ENCODE results near the gene IER2.

IER2 gene

GRCh38 chr19:13117176-13117771, 32.9 kb upstream of the IER2 start:
- TF ChIP-seq Cebpa-rat (IDR thresholded peaks at IDR 0.05) = no peak
- peaks cover 32 to 40% (median 35%) of the 10 kb centered on the region in 11 experiments for H4K20me1 ChIP-seq
- peak overlapping the region; percentile 36 to 99 (median 95); a peak in 19 of 22 replicates for H3K27ac ChIP-seq

GRCh38 chr19:13117772-13118423, 32.3 kb upstream of the IER2 start, which contains the start of gene NACC1:
Gene NACC1, plus strand, starts transcription at chr19:13118264. Its CDS starts 16,944 bp downstream, at chr19:13135208.
- peaks cover 38 to 42% (median 41%) of the 10 kb centered on the region in 11 experiments for H4K20me1 ChIP-seq
- H3K9ac ChIP-seq = peak within 1 kb of the TSS; percentile 97 to 100 (median 99)
- peaks cover 54 to 70% (median 58%) of the 10 kb centered on the region in 10 experiments for H3K4me1 ChIP-seq
- TF ChIP-seq Cebpa-rat (IDR thresholded peaks at IDR 0.05) = no peak
- no peaks in the 10 kb centered on the region for H3K27me3 ChIP-seq
- no peaks in the 10 kb centered on the region for H3K9me3 ChIP-seq (replicated peaks in 1 of 11)
- H3K4me3 ChIP-seq = peak within 1 kb of the TSS; percentile 99 to 100 (median 100)
- H3K27ac ChIP-seq = peak within 1 kb of the TSS; percentile 88 to 99 (median 97)
- H3K36me3 ChIP-seq = peaks cover 19 to 62% (median 53%) of the 10 kb centered on the region in 11 experiments
- peak within 1 kb of the TSS; percentile 85 to 99 (median 97) for H3K4me2 ChIP-seq

More at GRCh38 chr19:13117176-13117771, 32.9 kb upstream of the IER2 start:
- Histone ChIP-seq H3K27me3 (no peaks in the 10 kb centered on the region), H3K4me2 (peak overlapping the region; percentile 41 to 99 (median 76)), H3K9me3 (replicated peaks in 1 of 11) (no peaks in the 10 kb centered on the region), H3K36me3 (peaks cover 19 to 62% (median 53%) of the 10 kb centered on the region in 11 experiments), H3K9ac (peak overlapping the region; percentile 12 to 99 (median 98); a peak in 17 of 22 replicates), H3K4me1 (peaks cover 54 to 64% (median 58%) of the 10 kb centered on the region in 10 experiments), H3K4me3 (peak overlapping the region; percentile 95 to 100 (median 100); a peak in 19 of 20 replicates)

- peak overlapping the region; percentile 88 to 99 (median 97) for H3K27ac ChIP-seq
- no peaks in the 10 kb centered on the region for H3K9me3 ChIP-seq (replicated peaks in 1 of 11)
- no peaks in the 10 kb centered on the region for H3K27me3 ChIP-seq
- peaks cover 45 to 49% (median 48%) of the 10 kb centered on the region in 11 experiments for H4K20me1 ChIP-seq
- peak overlapping the region; percentile 85 to 99 (median 97) for H3K4me2 ChIP-seq
- H3K36me3 ChIP-seq = peaks cover 23 to 62% (median 52%) of the 10 kb centered on the region in 11 experiments
- H3K4me3 ChIP-seq = peak overlapping the region; percentile 99 to 100 (median 100)
- no peak for TF ChIP-seq Cebpa-rat (IDR thresholded peaks at IDR 0.05)
- peak overlapping the region; percentile 97 to 100 (median 99) for H3K9ac ChIP-seq
- H3K4me1 ChIP-seq = peaks cover 54 to 77% (median 58%) of the 10 kb centered on the region in 10 experiments
These were observed 31.6 kb upstream of the IER2 start for GRCh38 chr19:13118424-13119193.

GRCh38 chr19:13119627-13120026, 30.6 kb upstream of the IER2 start:
- no peak for TF ChIP-seq Cebpa-rat (IDR thresholded peaks at IDR 0.05)
- Histone ChIP-seq H3K4me1 (peaks cover 52 to 71% (median 57%) of the 10 kb centered on the region in 10 experiments), H3K27me3 (no peaks in the 10 kb centered on the region), H3K4me3 (peak overlapping the region; percentile 99 to 100 (median 100)), H3K9ac (peak overlapping the region; percentile 97 to 100 (median 99)), H3K27ac (peak overlapping the region; percentile 34 to 99 (median 97); a peak in 20 of 22 replicates), H3K36me3 (peaks cover 33 to 62% (median 51%) of the 10 kb centered on the region in 11 experiments), H3K4me2 (peak overlapping the region; percentile 85 to 99 (median 97)), H4K20me1 (peaks cover 56 to 59% (median 58%) of the 10 kb centered on the region in 11 experiments), H3K9me3 (replicated peaks in 1 of 11) (no peaks in the 10 kb centered on the region)

- H3K9me3 ChIP-seq (replicated peaks in 1 of 11) = no peaks in the 10 kb centered on the region
- peaks cover 48 to 68% (median 54%) of the 10 kb centered on the region in 10 experiments for H3K4me1 ChIP-seq
- H3K27ac ChIP-seq = peak overlapping the region; percentile 34 to 99 (median 97); a peak in 18 of 22 replicates
These were observed 30.2 kb upstream of the IER2 start for GRCh38 chr19:13120031-13120430.

GRCh38 chr19:13120817-13121216, 29.4 kb upstream of the IER2 start:
- Histone ChIP-seq H3K27me3 (no peaks in the 10 kb centered on the region), H3K9me3 (replicated peaks in 1 of 11) (no peaks in the 10 kb centered on the region), H4K20me1 (peaks cover 67 to 71% (median 70%) of the 10 kb centered on the region in 11 experiments), H3K4me2 (peak overlapping the region; percentile 85 to 99 (median 97); a peak in 21 of 22 replicates), H3K36me3 (peaks cover 39 to 67% (median 56%) of the 10 kb centered on the region in 11 experiments), H3K27ac (peak overlapping the region in 4 of 11 experiments; percentile 95 to 99 (median 96); a peak in 5 of 22 replicates), H3K4me3 (peak overlapping the region in 3 of 10 experiments; percentile 99 to 100 (median 100); a peak in 4 of 20 replicates), H3K4me1 (peaks cover 45 to 64% (median 51%) of the 10 kb centered on the region in 10 experiments), H3K9ac (peak overlapping the region; percentile 97 to 100 (median 99); a peak in 20 of 22 replicates)
- no peak for TF ChIP-seq Cebpa-rat (IDR thresholded peaks at IDR 0.05)

More at GRCh38 chr19:13120031-13120430, 30.2 kb upstream of the IER2 start:
- no peaks in the 10 kb centered on the region for H3K27me3 ChIP-seq
- H3K4me2 ChIP-seq = peak overlapping the region; percentile 85 to 99 (median 97)
- H3K36me3 ChIP-seq = peaks cover 37 to 62% (median 51%) of the 10 kb centered on the region in 11 experiments
- H3K9ac ChIP-seq = peak overlapping the region; percentile 97 to 100 (median 99); a peak in 21 of 22 replicates
- H4K20me1 ChIP-seq = peaks cover 60 to 63% (median 62%) of the 10 kb centered on the region in 11 experiments
- TF ChIP-seq Cebpa-rat (IDR thresholded peaks at IDR 0.05) = no peak
- H3K4me3 ChIP-seq = peak overlapping the region in 9 of 10 experiments; percentile 99 to 100 (median 100); a peak in 17 of 20 replicates

GRCh38 chr19:13121551-13122274, 28.5 kb upstream of the IER2 start:
- H3K9ac ChIP-seq = peak overlapping the region in 10 of 11 experiments; percentile 7 to 99 (median 98); a peak in 14 of 22 replicates

More at GRCh38 chr19:13121551-13122274, 28.5 kb upstream of the IER2 start:
- Histone ChIP-seq H3K27me3 (no peaks in the 10 kb centered on the region), H3K4me2 (peak overlapping the region in 10 of 11 experiments; percentile 22 to 98 (median 96); a peak in 16 of 22 replicates), H3K4me3 (no peak overlapping the region), H4K20me1 (peaks cover 76 to 80% (median 79%) of the 10 kb centered on the region in 11 experiments), H3K27ac (peak overlapping the region in 3 of 11 experiments; percentile 10 to 27 (median 24); a peak in 2 of 22 replicates), H3K4me1 (peaks cover 52 to 72% (median 58%) of the 10 kb centered on the region in 10 experiments), H3K9me3 (replicated peaks in 1 of 11) (no peaks in the 10 kb centered on the region), H3K36me3 (peaks cover 48 to 76% (median 65%) of the 10 kb centered on the region in 11 experiments)
- no peak for TF ChIP-seq Cebpa-rat (IDR thresholded peaks at IDR 0.05)
